Measurements from ENCODE around the gene PALLD.

Gene PALLD

GRCh38 chr4:168886351-168886750 is 389.5 kb downstream of the PALLD start:
- Histone ChIP-seq H3K9me2 (ENCODE audit: low read depth, low read length) (no peaks in the 10 kb centered on the region), H2AFZ (ENCODE audit: low read length) (no peak overlapping the region), H3K4me3 (ENCODE audit: low read depth, low read length, poor library complexity, severe bottlenecking) (no peak overlapping the region), H3K9me3 (ENCODE audit: low read length) (no peaks in the 10 kb centered on the region), H3K4me2 (ENCODE audit: low read length) (no peak overlapping the region), H3K79me2 (ENCODE audit: insufficient read depth, low read length) (no peaks in the 10 kb centered on the region), H3K27ac (ENCODE audit: low read depth, low read length, poor library complexity, severe bottlenecking) (no peak overlapping the region), H3K4me1 (ENCODE audit: insufficient read depth, low read length, severe bottlenecking) (no peaks in the 10 kb centered on the region), H4K20me1 (ENCODE audit: insufficient read depth, low read length) (no peaks in the 10 kb centered on the region), H3F3A (ENCODE audit: insufficient read depth, low read length) (no peaks in the 10 kb centered on the region), H3K27me3 (ENCODE audit: insufficient read depth, low read length) (no peaks in the 10 kb centered on the region), H3K36me3 (ENCODE audit: insufficient read depth, low read length) (no peaks in the 10 kb centered on the region), H3K9ac (ENCODE audit: low read length) (no peak overlapping the region)
- no peak for TF ChIP-seq EZH2 (IDR thresholded peaks at IDR 0.05; ENCODE audit: borderline replicate concordance, low read length)
- TF ChIP-seq, protein P1, sequence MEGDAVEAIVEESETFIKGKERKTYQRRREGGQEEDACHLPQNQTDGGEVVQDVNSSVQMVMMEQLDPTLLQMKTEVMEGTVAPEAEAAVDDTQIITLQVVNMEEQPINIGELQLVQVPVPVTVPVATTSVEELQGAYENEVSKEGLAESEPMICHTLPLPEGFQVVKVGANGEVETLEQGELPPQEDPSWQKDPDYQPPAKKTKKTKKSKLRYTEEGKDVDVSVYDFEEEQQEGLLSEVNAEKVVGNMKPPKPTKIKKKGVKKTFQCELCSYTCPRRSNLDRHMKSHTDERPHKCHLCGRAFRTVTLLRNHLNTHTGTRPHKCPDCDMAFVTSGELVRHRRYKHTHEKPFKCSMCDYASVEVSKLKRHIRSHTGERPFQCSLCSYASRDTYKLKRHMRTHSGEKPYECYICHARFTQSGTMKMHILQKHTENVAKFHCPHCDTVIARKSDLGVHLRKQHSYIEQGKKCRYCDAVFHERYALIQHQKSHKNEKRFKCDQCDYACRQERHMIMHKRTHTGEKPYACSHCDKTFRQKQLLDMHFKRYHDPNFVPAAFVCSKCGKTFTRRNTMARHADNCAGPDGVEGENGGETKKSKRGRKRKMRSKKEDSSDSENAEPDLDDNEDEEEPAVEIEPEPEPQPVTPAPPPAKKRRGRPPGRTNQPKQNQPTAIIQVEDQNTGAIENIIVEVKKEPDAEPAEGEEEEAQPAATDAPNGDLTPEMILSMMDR (IDR thresholded peaks at IDR 0.05; ENCODE audit: low read length) = no peak

GRCh38 chr4:168887809-168888208 is 391.0 kb downstream of the PALLD start:
- no peak for TF ChIP-seq EZH2 (IDR thresholded peaks at IDR 0.05; ENCODE audit: borderline replicate concordance, low read length)

GRCh38 chr4:168888715-168889215 is 391.9 kb downstream of the PALLD start:
- H3K9ac ChIP-seq (ENCODE audit: low read length) = no peak overlapping the region
- H3K36me3 ChIP-seq (ENCODE audit: insufficient read depth, low read length) = no peaks in the 10 kb centered on the region
- H3K79me2 ChIP-seq (ENCODE audit: insufficient read depth, low read length) = no peaks in the 10 kb centered on the region
- H3K4me1 ChIP-seq (ENCODE audit: insufficient read depth, low read length, severe bottlenecking) = no peaks in the 10 kb centered on the region
- H3K4me3 ChIP-seq (ENCODE audit: low read depth, low read length, poor library complexity, severe bottlenecking) = no peak overlapping the region
- no peak overlapping the region for H3K27ac ChIP-seq (ENCODE audit: low read depth, low read length, poor library complexity, severe bottlenecking)
- H3K4me2 ChIP-seq (ENCODE audit: low read length) = no peak overlapping the region
- TF ChIP-seq EZH2 (IDR thresholded peaks at IDR 0.05; ENCODE audit: borderline replicate concordance, low read length) = no peak
- TF ChIP-seq, protein P1 (IDR thresholded peaks at IDR 0.05; ENCODE audit: low read length) = no peak
- no peak overlapping the region for H2AFZ ChIP-seq (ENCODE audit: low read length)
- no peaks in the 10 kb centered on the region for H3K9me2 ChIP-seq (ENCODE audit: low read depth, low read length)
- H3K9me3 ChIP-seq (ENCODE audit: low read length) = no peaks in the 10 kb centered on the region
- H3F3A ChIP-seq (ENCODE audit: insufficient read depth, low read length) = no peaks in the 10 kb centered on the region
- H3K27me3 ChIP-seq (ENCODE audit: insufficient read depth, low read length) = no peaks in the 10 kb centered on the region
- no peaks in the 10 kb centered on the region for H4K20me1 ChIP-seq (ENCODE audit: insufficient read depth, low read length)

More at GRCh38 chr4:168887809-168888208, 391.0 kb downstream of the PALLD start:
- no peak overlapping the region for H2AFZ ChIP-seq (ENCODE audit: low read length)
- no peaks in the 10 kb centered on the region for H4K20me1 ChIP-seq (ENCODE audit: insufficient read depth, low read length)
- no peak overlapping the region for H3K4me2 ChIP-seq (ENCODE audit: low read length)
- no peaks in the 10 kb centered on the region for H3K4me1 ChIP-seq (ENCODE audit: insufficient read depth, low read length, severe bottlenecking)
- H3K9me3 ChIP-seq (ENCODE audit: low read length) = no peaks in the 10 kb centered on the region
- H3K27ac ChIP-seq (ENCODE audit: low read depth, low read length, poor library complexity, severe bottlenecking) = no peak overlapping the region
- no peak overlapping the region for H3K4me3 ChIP-seq (ENCODE audit: low read depth, low read length, poor library complexity, severe bottlenecking)
- H3K79me2 ChIP-seq (ENCODE audit: insufficient read depth, low read length) = no peaks in the 10 kb centered on the region
- no peak overlapping the region for H3K9ac ChIP-seq (ENCODE audit: low read length)
- no peaks in the 10 kb centered on the region for H3F3A ChIP-seq (ENCODE audit: insufficient read depth, low read length)
- no peaks in the 10 kb centered on the region for H3K36me3 ChIP-seq (ENCODE audit: insufficient read depth, low read length)
- H3K9me2 ChIP-seq (ENCODE audit: low read depth, low read length) = no peaks in the 10 kb centered on the region
- no peaks in the 10 kb centered on the region for H3K27me3 ChIP-seq (ENCODE audit: insufficient read depth, low read length)

- no peaks in the 10 kb centered on the region for H3F3A ChIP-seq (ENCODE audit: insufficient read depth, low read length)
- no peaks in the 10 kb centered on the region for H3K9me3 ChIP-seq (ENCODE audit: low read length)
- H3K79me2 ChIP-seq (ENCODE audit: insufficient read depth, low read length) = no peaks in the 10 kb centered on the region
- no peak for TF ChIP-seq EZH2 (IDR thresholded peaks at IDR 0.05; ENCODE audit: borderline replicate concordance, low read length)
- TF ChIP-seq, protein P1 (IDR thresholded peaks at IDR 0.05; ENCODE audit: low read length) = no peak
- H3K9me2 ChIP-seq (ENCODE audit: low read depth, low read length) = no peaks in the 10 kb centered on the region
- H3K9ac ChIP-seq (ENCODE audit: low read length) = no peak overlapping the region
- H3K4me1 ChIP-seq (ENCODE audit: insufficient read depth, low read length, severe bottlenecking) = no peaks in the 10 kb centered on the region
- H3K27me3 ChIP-seq (ENCODE audit: insufficient read depth, low read length) = no peaks in the 10 kb centered on the region
- no peak overlapping the region for H3K4me3 ChIP-seq (ENCODE audit: low read depth, low read length, poor library complexity, severe bottlenecking)
- H3K27ac ChIP-seq (ENCODE audit: low read depth, low read length, poor library complexity, severe bottlenecking) = no peak overlapping the region
- H4K20me1 ChIP-seq (ENCODE audit: insufficient read depth, low read length) = no peaks in the 10 kb centered on the region
- no peak overlapping the region for H2AFZ ChIP-seq (ENCODE audit: low read length)
- no peak overlapping the region for H3K4me2 ChIP-seq (ENCODE audit: low read length)
- no peaks in the 10 kb centered on the region for H3K36me3 ChIP-seq (ENCODE audit: insufficient read depth, low read length)
Measured at GRCh38 chr4:168891086-168891485, 394.2 kb downstream of the PALLD start.
